Kidney epithelial cell (primary cell): ENCODE measurements around the gene NSD2. TPM values are rescaled to one million over a fixed set of nuclear protein-coding genes. Genes with fewer than 3 reads are reported as not detected.

Experiments
- DNase-seq: peaks from one replicate; pipeline ENCODE4 v3.0.0-alpha.2; 2010; ENCODE audit warnings: low read depth
- H3K27me3 ChIP-seq: 2 replicates; pipeline ENCODE4 v1.6.0; 2011; ENCODE audit warnings: low read length; ENCODE audit not compliant: control insufficient read depth, insufficient read depth
- H3K36me3 ChIP-seq: 2 replicates; pipeline ENCODE4 v1.5.1; 2011; ENCODE audit warnings: low read length; ENCODE audit not compliant: control insufficient read depth, insufficient read depth
- H3K4me3 ChIP-seq: 2 replicates; pipeline ENCODE4 v1.5.1; 2011; ENCODE audit warnings: low read depth, mild to moderate bottlenecking, control low read depth, low read length
- CTCF ChIP-seq: IDR thresholded peaks from 2 replicates; pipeline ENCODE4 v1.5.1; 2011; ENCODE audit warnings: mild to moderate bottlenecking, moderate library complexity, low read length, control low read depth, inconsistent platforms; ENCODE audit not compliant: insufficient read depth, poor library complexity, severe bottlenecking
- total RNA-seq: library from RNA; depleted of rRNA; stranded (reverse); fragments of >200 nt; gene quantifications from 2 replicates; pipeline ENCODE4 v1.2.3, GENCODE V29; 2015

The NSD2 gene
- total RNA-seq, 1 donor from 2014 or later: 68.5 TPM

DNA sequence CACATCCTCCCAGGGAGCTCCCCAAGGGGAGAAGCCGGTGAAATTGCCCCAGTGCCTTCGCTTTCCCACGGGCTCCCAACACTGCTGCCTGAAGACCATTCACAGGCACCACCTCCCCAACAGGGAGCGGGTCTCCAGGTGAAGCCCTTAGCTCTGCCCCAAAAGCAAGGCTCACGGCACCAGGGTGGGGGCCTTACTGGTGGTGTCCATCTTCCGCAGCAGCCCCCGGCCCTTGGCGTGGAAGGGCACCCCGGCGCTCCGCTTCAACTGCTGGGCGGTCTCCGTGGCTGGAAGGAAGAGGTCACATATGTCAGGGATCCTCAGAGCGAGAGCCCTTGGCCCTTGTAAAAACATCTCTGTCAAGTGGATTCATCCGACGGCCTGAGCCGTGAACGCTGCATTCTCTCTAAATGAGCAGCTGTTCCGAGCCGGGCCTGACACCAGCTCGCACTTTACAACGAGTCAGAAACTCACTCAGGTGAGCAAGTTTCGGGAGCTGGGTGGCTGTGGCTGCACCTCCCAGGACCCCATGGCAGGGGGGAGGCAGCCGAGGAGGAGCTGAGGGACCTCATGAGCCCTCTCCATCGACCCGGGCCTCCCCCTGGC is 116.6 kb downstream of the NSD2 start:
- no peak for DNase-seq
- no peaks in the 10 kb centered on the region for H3K36me3 ChIP-seq
- TF ChIP-seq CTCF: no peak
- H3K27me3 ChIP-seq: no peaks in the 10 kb centered on the region
- H3K4me3 ChIP-seq: no peak overlapping the region

GRCh38 chr4:1988327-1988724 is 117.1 kb downstream of the NSD2 start:
- Histone ChIP-seq H3K27me3 (no peaks in the 10 kb centered on the region), H3K36me3 (no peaks in the 10 kb centered on the region), H3K4me3 (no peak overlapping the region)
- DNase-seq: no peak
- no peak for TF ChIP-seq CTCF

DNA sequence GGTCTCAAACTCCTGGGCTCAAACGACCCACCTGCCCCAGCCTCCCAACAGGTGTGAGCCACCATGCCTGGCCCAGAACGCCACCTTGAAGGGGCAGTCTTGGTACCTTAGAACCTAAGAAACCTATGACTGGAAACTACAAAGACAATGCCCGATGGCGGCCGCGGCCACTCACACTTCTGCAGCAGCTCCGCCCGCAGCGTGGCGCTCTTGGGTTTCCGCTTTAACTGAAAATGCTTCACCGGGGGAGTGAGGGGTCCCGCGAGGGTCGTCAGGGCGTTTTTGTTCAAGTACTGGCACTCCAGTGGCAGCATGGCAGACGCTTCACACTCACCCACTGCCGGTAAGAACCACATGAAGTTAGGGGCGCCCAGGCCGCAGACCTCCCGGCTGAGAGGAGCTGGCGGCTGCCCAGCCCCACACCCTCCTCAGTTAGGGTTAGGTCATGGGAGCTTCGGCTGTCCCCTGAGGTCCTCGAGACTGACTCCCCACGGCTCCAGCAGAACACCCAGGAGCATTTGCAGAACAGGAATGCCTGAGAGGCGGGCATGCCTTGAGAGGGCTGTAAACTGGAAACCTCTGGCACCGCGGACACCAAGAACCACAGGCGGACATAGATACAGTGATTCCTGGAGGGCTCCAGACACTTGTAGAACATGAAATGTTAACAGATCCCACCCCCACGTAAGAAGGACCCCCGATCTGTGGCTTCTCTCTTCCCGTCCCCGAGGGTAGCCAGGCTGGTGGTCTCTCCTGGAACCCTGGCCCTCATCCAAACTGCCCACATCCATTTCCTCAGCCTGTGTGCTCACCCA is 118.5 kb downstream of the NSD2 start:
- H3K4me3 ChIP-seq: no peak overlapping the region
- no peak for TF ChIP-seq CTCF
- no peaks in the 10 kb centered on the region for H3K27me3 ChIP-seq
- no peak for DNase-seq
- H3K36me3 ChIP-seq: no peaks in the 10 kb centered on the region

- no peak for DNase-seq
- TF ChIP-seq CTCF: no peak
- Histone ChIP-seq H3K27me3 (no peaks in the 10 kb centered on the region), H3K36me3 (no peaks in the 10 kb centered on the region), H3K4me3 (no peak overlapping the region)
These were observed 119.1 kb downstream of the NSD2 start for GRCh38 chr4:1990348-1990645.

DNA sequence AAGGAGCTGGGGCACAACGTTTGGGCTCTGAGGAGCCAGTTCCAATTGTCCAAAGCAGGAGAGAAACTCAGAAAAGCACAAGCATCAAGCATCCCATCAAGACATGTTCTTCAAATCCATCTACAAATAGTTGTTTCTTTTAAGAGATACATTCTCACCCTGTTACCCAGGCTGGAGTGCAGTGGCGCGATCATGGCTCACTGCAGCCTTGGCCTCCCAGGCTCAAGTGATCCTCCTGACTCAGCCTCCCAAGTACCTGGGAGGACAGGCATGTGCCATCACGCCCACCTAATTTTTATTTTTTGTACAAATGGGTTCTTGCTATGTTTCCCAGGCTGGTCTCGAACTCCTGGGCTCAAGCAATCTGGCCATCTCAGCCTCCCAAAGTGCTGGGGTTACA is 119.5 kb downstream of the NSD2 start:
- no peak for TF ChIP-seq CTCF

GRCh38 chr4:1991087-1991486 is 119.9 kb downstream of the NSD2 start:
- Histone ChIP-seq H3K27me3 (no peaks in the 10 kb centered on the region), H3K4me3 (no peak overlapping the region), H3K36me3 (no peaks in the 10 kb centered on the region)
- no peak for TF ChIP-seq CTCF
- DNase-seq: no peak

More for the DNA sequence above, 119.5 kb downstream of the NSD2 start:
- no peak for DNase-seq
- Histone ChIP-seq H3K27me3 (no peaks in the 10 kb centered on the region), H3K4me3 (no peak overlapping the region), H3K36me3 (no peaks in the 10 kb centered on the region)
